ENCODE data around the gene CBX4. TPM values are rescaled to one million over a fixed set of nuclear protein-coding genes. Genes with fewer than 3 reads are reported as not detected.

The CBX4 gene
- total RNA-seq, 1 donor from 2014 or later: 2.7 TPM

- peak; percentile 67 for DNase-seq (ENCODE audit: low spot score)
These were observed 40.1 kb downstream of the CBX4 start for GRCh38 chr17:79799174-79799537.

GRCh38 chr17:79798299-79799173 lies 40.7 kb downstream of the CBX4 start:
- Histone ChIP-seq H2AFZ (replicated peaks) (peak overlapping the region; percentile 19), H3K27ac (no peak overlapping the region), H3K9ac (no peak overlapping the region), H3K4me3 (peak overlapping the region; percentile 80), H3K79me2 (ENCODE audit: low read depth) (peaks cover 7% of the 10 kb centered on the region), H3K36me3 (no peaks in the 10 kb centered on the region), H3K27me3 (peaks cover 92% of the 10 kb centered on the region), H3K4me1 (peaks cover 49% of the 10 kb centered on the region), H3K4me2 (peak overlapping the region; percentile 76), H3K9me3 (ENCODE audit: low read depth) (no peaks in the 10 kb centered on the region), H4K20me1 (ENCODE audit: low read depth) (peaks cover 76% of the 10 kb centered on the region), H3F3A (ENCODE audit: low read depth) (peaks cover 64% of the 10 kb centered on the region)
- no peak overlapping the region for H3K27ac Mint-ChIP-seq
- H3K4me1 Mint-ChIP-seq: peaks cover 50% of the 10 kb centered on the region
- no peaks in the 10 kb centered on the region for H3K36me3 Mint-ChIP-seq
- H3K27me3 Mint-ChIP-seq (ENCODE audit: insufficient read depth, low read depth): peaks cover 55% of the 10 kb centered on the region
- peak; percentile 63 for DNase-seq (ENCODE audit: low spot score)
- peak overlapping the region; percentile 81 for H3K4me3 Mint-ChIP-seq
- peaks cover 8% of the 10 kb centered on the region for H3K9me3 Mint-ChIP-seq
- TF ChIP-seq EZH2phosphoT487 (IDR thresholded peaks at IDR 0.05) (peak; percentile 15), CTCF (IDR thresholded peaks at IDR 0.05) (no peak), EZH2 (IDR thresholded peaks at IDR 0.05) (peak; percentile 95)

More at GRCh38 chr17:79799174-79799537, 40.1 kb downstream of the CBX4 start:
- no peak overlapping the region for H3K9ac ChIP-seq
- no peak overlapping the region for H3K27ac ChIP-seq
- peaks cover 8% of the 10 kb centered on the region for H3K9me3 Mint-ChIP-seq
- peaks cover 74% of the 10 kb centered on the region for H4K20me1 ChIP-seq (ENCODE audit: low read depth)
- peaks cover 47% of the 10 kb centered on the region for H3K4me1 Mint-ChIP-seq
- H3K27me3 ChIP-seq: peaks cover 92% of the 10 kb centered on the region
- TF ChIP-seq EZH2phosphoT487 (IDR thresholded peaks at IDR 0.05) (peak; percentile 91), CTCF (IDR thresholded peaks at IDR 0.05) (no peak), EZH2 (IDR thresholded peaks at IDR 0.05) (peak; percentile 87)
- H3F3A ChIP-seq (ENCODE audit: low read depth): peaks cover 63% of the 10 kb centered on the region
- H3K4me2 ChIP-seq: peak overlapping the region; percentile 76
- no peak overlapping the region for H3K4me3 ChIP-seq
- no peaks in the 10 kb centered on the region for H3K9me3 ChIP-seq (ENCODE audit: low read depth)
- no peak overlapping the region for H3K27ac Mint-ChIP-seq
- H3K4me1 ChIP-seq: peaks cover 43% of the 10 kb centered on the region
- H3K4me3 Mint-ChIP-seq: peak overlapping the region; percentile 81
- H3K36me3 ChIP-seq: no peaks in the 10 kb centered on the region
- H3K79me2 ChIP-seq (ENCODE audit: low read depth): peaks cover 7% of the 10 kb centered on the region
- H3K27me3 Mint-ChIP-seq (ENCODE audit: insufficient read depth, low read depth): peaks cover 54% of the 10 kb centered on the region
- H2AFZ ChIP-seq (replicated peaks): no peak overlapping the region
- no peaks in the 10 kb centered on the region for H3K36me3 Mint-ChIP-seq

- peak; percentile 78 for DNase-seq (ENCODE audit: low spot score)
- no peak overlapping the region for H3K9ac ChIP-seq
- peaks cover 7% of the 10 kb centered on the region for H3K79me2 ChIP-seq (ENCODE audit: low read depth)
- H3K27ac ChIP-seq: no peak overlapping the region
- H3K4me2 ChIP-seq: peak overlapping the region; percentile 76
- Mint-ChIP-seq H3K4me3 (peak overlapping the region; percentile 93), H3K9me3 (peaks cover 8% of the 10 kb centered on the region), H3K27me3 (ENCODE audit: insufficient read depth, low read depth) (peaks cover 48% of the 10 kb centered on the region), H3K36me3 (no peaks in the 10 kb centered on the region), H3K4me1 (peaks cover 51% of the 10 kb centered on the region), H3K27ac (no peak overlapping the region)
- H4K20me1 ChIP-seq (ENCODE audit: low read depth): peaks cover 76% of the 10 kb centered on the region
- peaks cover 92% of the 10 kb centered on the region for H3K27me3 ChIP-seq
- no peaks in the 10 kb centered on the region for H3K36me3 ChIP-seq
- H3K4me3 ChIP-seq: peak overlapping the region; percentile 80
- H2AFZ ChIP-seq (replicated peaks): peak overlapping the region; percentile 19
- H3F3A ChIP-seq (ENCODE audit: low read depth): peaks cover 66% of the 10 kb centered on the region
- no peak for TF ChIP-seq EZH2 (IDR thresholded peaks at IDR 0.05)
- no peak for TF ChIP-seq EZH2phosphoT487 (IDR thresholded peaks at IDR 0.05)
- TF ChIP-seq CTCF (IDR thresholded peaks at IDR 0.05): no peak
- H3K9me3 ChIP-seq (ENCODE audit: low read depth): no peaks in the 10 kb centered on the region
- peaks cover 56% of the 10 kb centered on the region for H3K4me1 ChIP-seq
These were observed 41.5 kb downstream of the CBX4 start for GRCh38 chr17:79797492-79798298.
